CD4-positive, alpha-beta T cell treated with Interleukin-17A for 1 hour (primary cell): ENCODE measurements around the gene ZEB1.
"Not testable (repeated sequence)": the region's sequence is repeated elsewhere in the genome, so short reads cannot be mapped to it uniquely, and the experiment has no call there.

Experiments used
- DNase-seq: peaks from one replicate; pipeline ENCODE4 v3.0.0-alpha.2; 2020

The ZEB1 gene

DNA sequence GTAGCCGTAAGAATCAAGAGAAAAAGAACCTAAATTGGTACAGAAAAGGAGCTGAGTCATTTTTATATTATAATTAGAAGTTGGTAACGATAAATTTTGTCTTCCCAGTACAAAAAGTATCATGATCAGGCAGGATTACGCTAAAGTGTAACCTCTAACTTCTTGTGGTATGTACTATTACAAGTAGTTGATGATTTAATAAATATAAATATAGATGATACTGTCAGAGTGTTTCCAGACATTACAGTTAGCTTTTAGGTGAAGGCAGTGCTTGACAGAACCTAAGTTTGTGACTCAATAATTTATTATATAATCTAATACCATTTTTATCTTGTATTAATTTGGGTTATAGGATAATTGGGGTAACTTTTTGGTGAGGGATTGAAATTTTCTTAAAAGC, 53.4 kb downstream of the ZEB1 start:
- no peak for DNase-seq

GRCh38 chr10:31374146-31374696, 55.2 kb downstream of the ZEB1 start:
- no peak for DNase-seq

GRCh38 chr10:31381171-31381570, 62.2 kb downstream of the ZEB1 start:
- DNase-seq = no peak

GRCh38 chr10:31381766-31382316, 62.8 kb downstream of the ZEB1 start:
- DNase-seq = no peak

DNA sequence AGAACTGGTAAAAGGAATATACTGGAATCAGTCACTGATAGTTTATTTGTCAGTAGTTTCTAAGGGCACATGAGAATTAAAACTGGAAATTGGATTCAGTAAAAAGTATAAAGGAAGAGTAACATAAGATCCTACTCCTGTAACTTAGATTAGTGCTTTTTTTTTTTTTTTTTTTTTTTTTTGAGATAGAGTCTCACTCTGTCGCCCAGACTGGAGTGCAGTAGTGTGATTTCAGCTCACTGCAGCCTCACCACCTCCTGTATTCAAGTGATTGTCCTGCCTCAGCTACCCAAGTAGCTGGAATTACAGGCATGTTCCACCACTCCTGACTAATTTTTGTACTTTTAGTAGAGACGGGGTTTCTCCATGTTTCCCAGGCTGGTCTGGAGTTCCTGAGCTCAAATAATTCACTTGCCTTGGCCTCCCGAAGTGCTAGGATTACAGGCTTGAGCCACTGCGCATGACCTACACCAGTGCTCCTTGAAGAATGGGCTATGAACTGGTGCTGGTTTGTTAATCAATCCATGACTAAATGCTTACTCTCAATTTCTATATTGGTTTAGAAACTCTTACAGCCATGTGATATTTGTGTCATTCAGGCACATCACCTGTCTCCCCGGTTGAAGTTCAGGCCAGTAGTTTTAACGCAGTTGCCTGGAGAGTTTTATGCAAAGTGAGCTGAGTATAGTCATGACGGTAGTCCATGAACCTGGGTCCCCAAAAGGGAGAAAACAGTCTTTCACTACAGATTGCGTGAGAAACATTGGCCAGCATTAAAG, 65.0 kb downstream of the ZEB1 start:
- no peak for DNase-seq

GRCh38 chr10:31384589-31384949, 65.6 kb downstream of the ZEB1 start:
- DNase-seq = no peak

DNA sequence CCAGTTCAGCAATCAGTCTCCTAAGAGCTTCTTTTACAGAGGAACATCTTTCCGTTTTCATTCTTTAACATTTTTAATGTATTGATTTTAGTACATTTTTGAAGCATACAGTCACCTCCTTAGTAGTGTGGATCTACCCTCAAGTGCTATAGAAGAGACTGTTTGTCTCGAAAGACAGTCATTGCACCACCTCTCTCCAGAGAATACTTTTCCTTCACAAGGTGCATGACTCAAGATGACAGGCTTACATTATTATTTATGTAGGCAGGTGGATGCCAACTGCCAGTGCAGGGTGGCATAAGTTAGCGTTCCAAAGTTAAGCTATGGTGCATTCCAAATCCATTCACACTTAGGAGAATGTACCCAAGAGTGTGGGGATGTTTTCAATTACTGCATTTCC, 71.8 kb downstream of the ZEB1 start:
- DNase-seq = no peak

DNA sequence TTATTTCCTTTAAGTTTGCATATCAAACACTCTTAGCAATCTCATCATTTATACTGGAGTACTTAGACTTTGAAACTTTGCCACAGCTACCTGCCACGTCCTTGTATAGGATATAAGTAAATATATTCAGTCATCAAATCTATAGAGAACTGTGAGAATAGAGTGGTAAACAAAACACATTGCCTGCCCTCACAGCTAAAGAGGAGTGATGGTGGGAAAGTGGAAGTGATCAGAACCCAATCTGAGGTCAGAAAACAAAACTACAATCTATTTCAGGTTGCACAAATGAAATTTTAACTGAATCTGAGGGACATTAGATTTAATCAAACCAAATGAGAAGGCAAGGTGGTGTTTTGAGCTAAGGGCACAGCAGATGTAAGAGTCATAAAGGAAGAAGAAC, 74.8 kb downstream of the ZEB1 start:
- DNase-seq = no peak

DNA sequence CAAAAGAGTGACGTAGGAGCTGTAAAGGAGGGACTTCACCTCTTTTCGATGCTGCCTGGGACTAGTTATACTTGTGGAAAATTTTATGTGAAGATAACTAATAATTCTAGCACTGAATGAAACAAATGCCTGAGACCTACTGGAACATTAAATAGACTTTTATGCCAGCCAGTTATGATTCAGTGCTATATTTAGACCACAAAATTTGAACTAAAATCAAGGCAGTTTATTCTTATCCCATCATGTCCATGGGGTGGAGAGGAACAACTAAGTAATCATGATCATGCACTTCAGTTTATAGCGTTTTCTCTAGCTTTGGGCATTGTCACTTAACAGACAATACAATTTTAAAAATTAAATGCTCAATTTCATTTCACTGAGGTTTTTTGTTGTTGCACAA, 76.7 kb downstream of the ZEB1 start:
- DNase-seq = no peak

DNA sequence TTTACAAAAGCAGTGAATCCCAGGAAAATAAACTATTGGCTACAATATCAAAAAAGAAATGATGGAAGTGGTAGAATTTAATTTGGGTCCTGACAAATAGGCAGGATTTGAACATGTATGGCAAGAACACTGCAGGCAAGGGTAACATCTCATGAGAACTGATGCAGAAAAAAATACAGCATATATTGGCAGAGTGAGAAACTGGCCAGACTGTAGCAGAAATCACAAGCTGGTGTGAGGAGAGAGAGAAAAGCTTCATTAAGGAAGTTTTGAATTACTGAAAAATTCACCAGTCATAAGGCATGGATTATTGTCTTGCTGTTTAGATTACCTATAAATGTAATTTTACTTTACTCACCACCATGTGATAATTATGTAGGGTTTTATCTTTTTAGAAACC, 77.4 kb downstream of the ZEB1 start:
- no peak for DNase-seq

DNA sequence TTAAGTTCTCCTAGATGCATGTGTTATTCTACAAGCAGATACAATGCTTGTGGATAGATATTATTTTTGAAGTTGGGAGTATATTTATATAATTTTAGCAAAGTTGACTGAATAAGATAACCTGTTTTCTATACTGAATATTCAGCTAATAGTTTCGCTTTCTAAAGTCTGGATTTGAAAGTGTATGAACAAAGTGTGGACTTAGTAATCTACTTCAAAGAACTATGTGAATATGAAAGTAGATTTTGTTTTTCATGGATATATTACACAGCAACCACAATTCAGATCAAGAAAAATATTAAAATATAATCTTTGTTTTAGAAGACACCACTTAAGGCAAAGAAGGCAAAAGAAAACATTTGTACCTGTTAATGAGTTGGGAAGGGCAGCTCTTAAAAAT, 78.8 kb downstream of the ZEB1 start:
- DNase-seq = no peak

DNA sequence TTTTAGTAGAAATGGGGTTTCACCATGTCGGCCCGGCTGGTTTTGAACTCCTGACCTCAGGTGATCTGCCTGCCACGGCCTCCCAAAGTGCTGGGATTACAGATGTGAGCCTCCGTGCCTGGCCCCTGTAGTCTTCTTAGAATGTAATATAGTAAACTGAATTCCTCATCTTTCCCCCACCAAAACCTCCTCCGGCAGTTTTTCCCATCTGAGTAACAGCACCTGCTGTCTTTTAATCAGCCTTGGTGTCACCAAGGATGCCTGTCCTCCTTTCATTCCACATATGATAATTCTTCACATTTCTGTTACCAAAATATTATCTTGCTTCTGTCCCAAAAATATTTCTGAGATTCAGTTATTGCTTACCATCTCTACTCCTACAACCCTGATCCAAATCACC, 80.2 kb downstream of the ZEB1 start:
- no peak for DNase-seq

DNA sequence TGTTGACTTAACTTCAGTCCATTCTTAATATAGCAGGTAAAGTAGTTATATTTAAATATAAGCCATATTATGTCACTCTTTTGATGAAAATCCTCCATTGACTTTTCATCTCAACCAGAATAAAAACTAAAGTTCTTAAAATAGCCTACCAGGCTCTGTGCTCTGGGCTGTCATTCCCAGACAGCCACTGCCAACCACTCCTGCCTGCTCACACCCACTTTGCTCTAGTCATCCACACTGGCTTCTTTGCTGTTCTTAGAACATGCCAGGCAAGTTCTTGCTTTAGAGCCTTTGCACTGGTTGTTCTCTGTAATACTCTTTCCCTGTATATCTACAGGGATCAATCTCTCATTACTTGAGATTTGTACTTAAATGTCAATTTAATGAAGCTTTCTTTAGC, 80.6 kb downstream of the ZEB1 start:
- no peak for DNase-seq

- no peak for DNase-seq
Observed at GRCh38 chr10:31401287-31401686, 82.3 kb downstream of the ZEB1 start.

DNA sequence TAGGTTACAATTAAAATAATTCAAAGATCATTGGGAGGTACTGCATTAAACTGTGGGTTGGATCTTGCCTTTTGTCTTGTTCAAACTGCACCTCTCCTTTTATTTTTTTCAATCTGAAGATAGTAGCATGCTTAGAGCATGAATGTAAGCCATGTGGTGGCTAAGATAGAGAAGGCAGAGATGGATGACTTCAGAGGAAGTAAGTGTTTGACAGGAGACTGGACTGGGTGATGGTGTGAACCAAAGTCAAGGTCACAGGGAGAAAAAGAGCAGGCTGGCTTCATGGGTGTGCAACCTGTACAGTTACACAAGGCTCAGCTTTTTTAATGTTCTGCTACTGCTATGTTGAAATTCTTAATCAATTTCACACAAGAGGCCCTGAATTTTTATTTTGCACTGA, 85.6 kb downstream of the ZEB1 start:
- DNase-seq = no peak

- DNase-seq = not testable (repeated sequence)
Observed at GRCh38 chr10:31405829-31406228, 86.8 kb downstream of the ZEB1 start.

- DNase-seq = not testable (repeated sequence)
Observed at GRCh38 chr10:31412397-31412796, 93.4 kb downstream of the ZEB1 start.

DNA sequence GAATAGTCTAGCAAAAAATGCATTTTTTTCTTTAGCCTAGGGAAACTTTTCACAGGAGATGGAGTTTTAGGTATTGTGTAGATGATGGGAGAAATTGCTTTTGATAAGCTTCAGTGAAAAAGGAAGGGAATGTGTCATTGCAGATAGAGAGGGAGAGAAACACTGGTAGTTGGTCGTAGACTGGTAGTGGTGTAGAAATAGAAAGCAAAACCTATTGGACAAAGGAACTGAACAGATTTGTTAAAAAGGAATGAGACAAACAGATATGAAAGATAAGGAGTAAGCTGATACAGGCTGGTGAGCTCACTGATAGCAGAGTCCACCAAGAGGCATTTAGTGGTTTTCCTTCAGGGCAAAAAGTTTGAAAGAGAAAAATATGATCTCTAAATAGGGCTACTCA, 94.3 kb downstream of the ZEB1 start:
- DNase-seq = no peak

GRCh38 chr10:31418481-31418880, 99.5 kb downstream of the ZEB1 start:
- no peak for DNase-seq

DNA sequence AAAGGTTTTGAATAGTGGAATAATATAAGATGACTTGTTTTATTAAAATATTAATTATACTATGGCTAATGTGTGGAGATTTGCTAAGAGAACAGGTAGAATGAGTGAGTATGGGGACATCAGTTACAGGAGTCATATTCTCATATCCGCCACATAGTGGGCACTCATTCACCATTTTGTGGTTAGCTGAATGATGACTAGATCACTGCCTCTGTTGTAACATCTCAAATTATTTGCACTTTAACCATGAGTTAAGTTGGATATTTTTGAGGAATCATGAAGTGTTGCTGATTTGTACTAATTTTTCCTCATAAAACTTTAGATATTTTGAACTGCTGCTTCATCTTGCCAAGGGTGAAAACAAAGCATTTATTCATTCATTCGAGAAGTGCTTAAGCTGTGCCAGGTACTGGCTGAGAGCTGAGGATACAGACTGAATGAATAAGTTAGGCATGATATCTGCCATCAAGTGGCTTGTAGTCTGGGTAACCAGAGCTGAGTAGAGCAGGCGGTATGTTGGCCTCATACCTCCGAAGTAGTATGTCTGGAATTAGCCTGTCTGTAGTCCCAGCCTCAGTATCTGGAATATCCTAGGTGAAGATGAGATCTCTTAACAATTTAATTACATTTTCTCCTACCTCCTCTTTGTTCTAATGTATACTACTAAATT, 100.5 kb downstream of the ZEB1 start:
- DNase-seq = no peak

DNA sequence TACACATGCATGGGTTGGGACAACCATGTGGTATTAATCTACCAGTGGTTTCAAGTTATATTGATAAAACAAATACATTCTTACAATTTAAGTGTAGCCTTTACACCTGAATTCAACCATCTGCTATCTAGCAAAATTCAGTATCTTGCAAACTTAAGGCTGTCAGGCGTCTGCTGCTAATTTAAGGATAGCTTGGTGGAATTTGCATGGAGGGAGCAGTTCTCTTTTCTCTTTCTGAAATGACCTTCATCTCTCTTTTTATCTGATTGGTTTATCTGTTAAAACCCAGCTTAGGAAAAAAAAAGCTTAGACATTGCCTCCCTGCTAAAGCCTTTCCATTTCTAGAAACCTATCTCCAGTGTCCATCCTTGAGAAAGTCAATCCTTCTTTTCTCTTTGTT, 102.3 kb downstream of the ZEB1 start:
- DNase-seq = no peak

- DNase-seq = no peak
Observed at GRCh38 chr10:31422634-31423033, 103.6 kb downstream of the ZEB1 start.

- no peak for DNase-seq
Observed at GRCh38 chr10:31424473-31424872, 105.5 kb downstream of the ZEB1 start.

GRCh38 chr10:31426401-31426800, 107.4 kb downstream of the ZEB1 start:
- DNase-seq = no peak
